ENCODE measurements around the gene SPN. TPM values are rescaled to one million over a fixed set of nuclear protein-coding genes. Genes with fewer than 3 reads are reported as not detected.

SPN gene
- total and polyA plus RNA-seq, 9 of the 15 experiments (the other 6 are each of a cell fraction or from before 2014, with no cell fraction given): 24.3 to 225 (median 79.4) TPM

- peak; percentile 27; the same call in 1 of the 2 replicates for TF ChIP-seq CTBP1 (IDR thresholded peaks at IDR 0.05; ENCODE audit: borderline replicate concordance)
- TF ChIP-seq XRCC4 (IDR thresholded peaks at IDR 0.05; ENCODE audit: extremely low read depth, insufficient read depth, insufficient read length): no peak
- 0 out of 2 replicates have a peak, but pooled peaks have one; percentile 39 for TF ChIP-seq ZEB2 (IDR thresholded peaks at IDR 0.05)
- TF ChIP-seq TCFL5 (CRISPR knock-in tag; conservative IDR thresholded peaks at IDR 0.05): no peak
- no peak for TF ChIP-seq MBD2 (IDR thresholded peaks at IDR 0.05; ENCODE audit: borderline replicate concordance, low read depth)
- TF ChIP-seq PHF20 (IDR thresholded peaks at IDR 0.05; ENCODE audit: partially characterized antibody): no peak
- peak; percentile 55; the same call in 1 of the 2 replicates for TF ChIP-seq ZNF507 (tag; conservative IDR thresholded peaks at IDR 0.05)
- TF ChIP-seq ZNF57 (CRISPR knock-in tag; IDR thresholded peaks at IDR 0.05): no peak
- no peak for TF ChIP-seq RB1 (IDR thresholded peaks at IDR 0.05; ENCODE audit: low read depth)
- TF ChIP-seq EP300 (IDR thresholded peaks at IDR 0.05; ENCODE audit: low read length): peak; percentile 21; the same call in 1 of the 2 replicates
- peak in 1 of 2 experiments; percentile 53; a peak in 1 of 4 replicates for TF ChIP-seq RCOR1 (IDR thresholded peaks at IDR 0.05; ENCODE audit: borderline replicate concordance in 1 of 2, low read depth in 2 of 2, low read length in 2 of 2)
Observed at GRCh38 chr16:29651774-29652349, 11.2 kb upstream of the SPN start (continued).

GRCh38 chr16:29653471-29653870, 9.6 kb upstream of the SPN start:
- Histone ChIP-seq H3K9me3 (replicated peaks; ENCODE audit: control insufficient read depth, insufficient read depth, low read depth, low read length) (no peaks in the 10 kb centered on the region), H3K36me3 (ENCODE audit: control insufficient read depth, insufficient read depth, low read length) (no peaks in the 10 kb centered on the region), H3K9me1 (ENCODE audit: control insufficient read depth, insufficient read depth, low read length) (no peaks in the 10 kb centered on the region), H2AFZ (ENCODE audit: low read depth, low read length) (0 out of 2 replicates have a peak overlapping the region, but pooled peaks have one; percentile 17), H3K79me2 (ENCODE audit: control insufficient read depth, insufficient read depth, low read length) (no peaks in the 10 kb centered on the region), H4K20me1 (replicated peaks; ENCODE audit: control insufficient read depth, insufficient read depth, low read length) (no peaks in the 10 kb centered on the region), H3K9ac (ENCODE audit: insufficient read depth in 1 of 2, low read depth in 2 of 2, low read length in 2 of 2) (peak overlapping the region in 1 of 2 experiments; percentile 60; a peak in 1 of 4 replicates), H3K27ac (ENCODE audit: extremely low read depth, low read depth, low read length) (no peak overlapping the region), H3K4me3 (no peak overlapping the region), H3K27me3 (ENCODE audit: control insufficient read depth in 2 of 2, insufficient read depth in 2 of 2, low read length in 2 of 2) (no peaks in the 10 kb centered on the region), H3K4me1 (replicated peaks in 1 of 2; ENCODE audit: control insufficient read depth in 2 of 2, insufficient read depth in 2 of 2, low read length in 2 of 2) (peaks cover 42 to 63% of the 10 kb centered on the region in 2 experiments), H3K4me2 (ENCODE audit: insufficient read depth, low read length) (no peak overlapping the region)
- in situ Hi-C loops (cut with MboI): no loop called here
- intact Hi-C loops (cut with micrococcal nuclease): no loop called here
- no peak for ATAC-seq
- TF ChIP-seq ZKSCAN8 (CRISPR knock-in tag; IDR thresholded peaks at IDR 0.05): no peak
- TF ChIP-seq MLX (CRISPR knock-in tag; conservative IDR thresholded peaks at IDR 0.05): no peak
- 0 out of 2 replicates have a peak, but pooled peaks have one; percentile 16 for TF ChIP-seq ZBTB33 (CRISPR knock-in tag; IDR thresholded peaks at IDR 0.05)
- TF ChIP-seq ZNF184 (CRISPR knock-in tag; IDR thresholded peaks at IDR 0.05): no peak
- DNase-seq (ENCODE audit: extremely low read depth in 1 of 4, low spot score in 3 of 4): no peak
- CTCF ChIA-PET (ENCODE audit: low intra/inter-chr PET ratio): no interaction called here
- WGBS (ENCODE audit: insufficient coverage, low coverage, missing lambda C conversion rate): 85% methylated on average over 12 of the region's 12 CpGs
- POLR2A ChIA-PET: interaction anchor here (2.1 kb wide), 1 partner anchor 22 kb away, joined by 5 read pairs; no protein-coding TSS in a partner anchor
- BruUV-seq (replicated peaks): no TSS peak
- FAIRE-seq: no peak
